K562 (cell line): ENCODE measurements around the gene MRPL55. TPM values are rescaled to one million over a fixed set of nuclear protein-coding genes. Genes with fewer than 3 reads are reported as not detected.

Experiments used
- ATAC-seq: fragments of 200-7000 bp; cut with Tn5 transposase; 3 replicates; pipeline ENCODE4 v1.9.1; 2020; ENCODE audit warnings: moderate library complexity
- BruUV-seq: library from RNA; stranded (reverse); fragments of 400-500 nt; replicated peaks from 2 replicates; lab custom pipeline; 2021; lab: Mats Ljungman, UMichigan
- CTCF ChIA-PET: fragments of 300-600 bp; formaldehyde crosslinking; extraction: SDS; loops from one replicate; lab custom pipeline; 2021; ENCODE audit warnings: low intra/inter-chr PET ratio; lab: Yijun Ruan, JAX
- POLR2A ChIA-PET: fragments of 300-600, 350-650 bp; sonication (Branson Sonifier 250); formaldehyde crosslinking; extraction: SDS; loops from one replicate; lab custom pipeline; 2021; ENCODE audit warnings: antibody characterized with exemption, inconsistent platforms; lab: Yijun Ruan, JAX
- DNase-seq, 4 experiments: peaks; one replicate each; pipeline versions ENCODE4 v3.0.0 to v3.0.0-alpha.2; 2011 to 2018; ENCODE audit warnings: low spot score in 3 of 4, mixed read lengths in 3 of 4; ENCODE audit errors: extremely low read depth in 1 of 4
- FAIRE-seq: peaks from 2 replicates; lab custom pipeline; 2011; peaks lifted over from hg19 to GRCh38; lab: Jason Lieb, UNC
- H2AFZ ChIP-seq: 2 replicates; pipeline ENCODE4 v1.6.0; 2011; ENCODE audit warnings: low read depth, low read length, control low read depth, inconsistent platforms
- H3K27ac ChIP-seq: fragments of 200-600 bp; 3 replicates; pipeline ENCODE4 v1.8.0; 2011; ENCODE audit warnings: low read depth, mild to moderate bottlenecking, control low read depth, inconsistent platforms, low read length, moderate library complexity, mixed read lengths; ENCODE audit errors: extremely low read depth
- H3K27me3 ChIP-seq, 2 experiments: fragments of 300-600 bp in 1 of 2; 2 replicates in 1 of 2; 3 replicates in 1 of 2; pipeline versions ENCODE4 v1.6.0 to v1.8.0; 2011; ENCODE audit warnings: inconsistent platforms in 2 of 2, low read length in 2 of 2, mild to moderate bottlenecking in 1 of 2, mixed read lengths in 1 of 2, moderate library complexity in 1 of 2; ENCODE audit not compliant: control insufficient read depth in 2 of 2, insufficient read depth in 2 of 2
- H3K36me3 ChIP-seq: fragments of 300-600 bp; 3 replicates; pipeline ENCODE4 v1.8.0; 2011; ENCODE audit warnings: mild to moderate bottlenecking, low read length, inconsistent platforms; ENCODE audit not compliant: control insufficient read depth, insufficient read depth
- H3K4me1 ChIP-seq, 2 experiments: fragments of 200-600 bp in 1 of 2; replicated peaks in 1 of 2; 2 replicates in 1 of 2; 3 replicates in 1 of 2; pipeline versions ENCODE4 v1.5.1 to v1.8.0; 2011; ENCODE audit warnings: inconsistent platforms in 2 of 2, low read length in 2 of 2, mild to moderate bottlenecking in 1 of 2, mixed read lengths in 1 of 2, moderate library complexity in 1 of 2; ENCODE audit not compliant: control insufficient read depth in 2 of 2, insufficient read depth in 2 of 2
- H3K4me2 ChIP-seq: 2 replicates; pipeline ENCODE4 v1.6.1; 2011; ENCODE audit warnings: low read length, control low read depth, inconsistent platforms, mixed read lengths; ENCODE audit not compliant: insufficient read depth
- H3K4me3 ChIP-seq: fragments of 200-600 bp; sonication (generic), shearing (Covaris generic); 2 replicates; pipeline ENCODE4 v1.5.1; 2016; ENCODE audit warnings: control low read depth, inconsistent platforms
- H3K79me2 ChIP-seq: fragments of 200-600 bp; 3 replicates; pipeline ENCODE4 v1.8.0; 2011; ENCODE audit warnings: low read length, inconsistent platforms; ENCODE audit not compliant: control insufficient read depth, insufficient read depth
- H3K9ac ChIP-seq, 2 experiments: 2 replicates each; pipeline versions ENCODE4 v1.6.0 to v1.6.1; 2011; ENCODE audit warnings: low read depth in 2 of 2, low read length in 2 of 2, control low read depth in 1 of 2, inconsistent platforms in 1 of 2, mild to moderate bottlenecking in 1 of 2, mixed read lengths in 1 of 2; ENCODE audit not compliant: insufficient read depth in 1 of 2
- H3K9me1 ChIP-seq: one replicate; pipeline ENCODE4 v1.6.0; 2011; ENCODE audit warnings: inconsistent platforms, mild to moderate bottlenecking, low read length, moderate library complexity; ENCODE audit not compliant: control insufficient read depth, insufficient read depth
- H3K9me3 ChIP-seq: replicated peaks from 2 replicates; pipeline ENCODE4 v1.5.1; 2011; ENCODE audit warnings: low read depth, low read length, inconsistent platforms; ENCODE audit not compliant: control insufficient read depth, insufficient read depth
- H4K20me1 ChIP-seq: replicated peaks from 2 replicates; pipeline ENCODE4 v1.6.1; 2011; ENCODE audit warnings: low read length, inconsistent platforms, mixed read lengths; ENCODE audit not compliant: control insufficient read depth, insufficient read depth
- ARNT ChIP-seq, 2 experiments: fragments of 450-650 bp; IDR thresholded peaks; 2 replicates each; pipeline ENCODE4 v1.6.1; 2016; ENCODE audit warnings: mild to moderate bottlenecking in 1 of 2
- BCOR ChIP-seq: fragments of 450-650 bp; IDR thresholded peaks from 2 replicates; pipeline ENCODE4 v1.6.1; 2016
- BRD4 ChIP-seq: fragments of 200-600 bp; sonication (generic); IDR thresholded peaks from 2 replicates; pipeline ENCODE4 v1.6.1; 2017; ENCODE audit warnings: inconsistent platforms
- ETV6 ChIP-seq, 3 experiments: fragments of 150-350 bp in 1 of 3; sonication (generic) in 1 of 3; formaldehyde crosslinking in 1 of 3; IDR thresholded peaks; 2 replicates each; pipeline versions ENCODE4 v1.6.1 to v1.8.0; 2014 to 2022; ENCODE audit warnings: borderline replicate concordance in 2 of 3, low read depth in 2 of 3, antibody characterized with exemption in 1 of 3, low read length in 1 of 3, mild to moderate bottlenecking in 1 of 3, missing genetic modification reagents in 1 of 3
- HNRNPLL ChIP-seq: fragments of 200-400 bp; formaldehyde crosslinking; IDR thresholded peaks from 2 replicates; pipeline ENCODE4 v1.6.1; 2017; ENCODE audit warnings: low read length, low read depth, mild to moderate bottlenecking; ENCODE audit not compliant: poor library complexity, severe bottlenecking
- MCM2 ChIP-seq: fragments of 450-650 bp; IDR thresholded peaks from 2 replicates; pipeline ENCODE4 v1.6.1; 2017; ENCODE audit warnings: low read depth, mild to moderate bottlenecking
- NBN ChIP-seq: fragments of 450-650 bp; IDR thresholded peaks from 2 replicates; pipeline ENCODE4 v1.6.1; 2016; ENCODE audit warnings: low read depth, mild to moderate bottlenecking
- NFE2 ChIP-seq: IDR thresholded peaks from 2 replicates; pipeline ENCODE4 v1.6.1; 2014; ENCODE audit warnings: antibody characterized with exemption, low read depth
- PHB ChIP-seq: fragments of 250-450 bp; sonication (Bioruptor Pico); IDR thresholded peaks from 2 replicates; pipeline ENCODE4 v1.5.0; 2021
- PTTG1 ChIP-seq: fragments of 450-650 bp; IDR thresholded peaks from 2 replicates; pipeline ENCODE4 v1.6.1; 2016; ENCODE audit warnings: low read depth, mild to moderate bottlenecking, missing genetic modification characterization, missing compliant biosample characterization
- SMAD1 ChIP-seq: fragments of 150-350 bp; IDR thresholded peaks from 2 replicates; pipeline ENCODE4 v1.6.1; 2014; ENCODE audit warnings: low read length, low read depth; ENCODE audit not compliant: partially characterized antibody
- TARDBP ChIP-seq: fragments of 450-650 bp; IDR thresholded peaks from 2 replicates; pipeline ENCODE4 v1.6.1; 2016
- ZFP1 ChIP-seq: fragments of 450-650 bp; formaldehyde crosslinking; IDR thresholded peaks from 2 replicates; pipeline ENCODE4 v1.4.0; 2020; ENCODE audit warnings: mild to moderate bottlenecking, mixed read lengths
- ZNF143 ChIP-seq: sonication (generic); formaldehyde crosslinking; IDR thresholded peaks from 2 replicates; pipeline ENCODE4 v1.9.0; 2022; ENCODE audit warnings: mild to moderate bottlenecking, missing genetic modification reagents
- ZNF217 ChIP-seq: sonication (generic); formaldehyde crosslinking; IDR thresholded peaks from 2 replicates; pipeline ENCODE4 v1.8.0; 2022; ENCODE audit warnings: mild to moderate bottlenecking, missing genetic modification reagents
- ZNF347 ChIP-seq: fragments of 450-650 bp; formaldehyde crosslinking; IDR thresholded peaks from 2 replicates; pipeline ENCODE4 v1.4.0; 2020; ENCODE audit warnings: low read depth, mild to moderate bottlenecking, moderate library complexity
- WGBS: fragments of 100-300 bp; shearing (Covaris generic); methylation state at CpG from one replicate; pipeline ENCODE4 v1.1.6; 2016; ENCODE audit warnings: low coverage, mixed read lengths; ENCODE audit not compliant: insufficient coverage; ENCODE audit errors: missing lambda C conversion rate; 5-methylcytosine and 5-hydroxymethylcytosine counted together
- in situ Hi-C: fragments of 300-500 bp; cut with MboI; formaldehyde crosslinking; loops from 4 replicates; pipeline ENCODE4 v1.15.0; 2018; ENCODE audit warnings: inconsistent platforms, mixed read lengths
- intact Hi-C: fragments of 100-400 bp; cut with micrococcal nuclease; formaldehyde crosslinking; loops from 2 replicates; pipeline ENCODE4 v1.14.2; 2022
- polyA plus RNA-seq, 8 experiments: library from polyadenylated mRNA; depleted of rRNA in 4 of 8; stranded (reverse) in 5 of 8; unstranded in 3 of 8; fragments of >200 nt; fragmentation: Nextera tagmentation in 2 of 8; fragmentation: Illumina TruSeq in 1 of 8; extraction: Ambion mirVana in 2 of 8; extraction: Trizol in 1 of 8; gene quantifications; 2 replicates each; pipeline versions ENCODE4 v1.2.1 to v1.2.3, GENCODE V29; 2011 to 2014; ENCODE audit warnings: inconsistent platforms in 1 of 8, missing spikeins in 1 of 8
- total RNA-seq, 7 experiments: library from RNA; depleted of rRNA in 6 of 7; stranded (reverse); fragments of >200 nt in 6 of 7; fragmentation: Illumina TruSeq in 2 of 7; extraction: Trizol in 2 of 7; gene quantifications; 2 replicates each; pipeline versions ENCODE4 v1.2.1 to v1.2.3, GENCODE V29; 2011 to 2021; ENCODE audit warnings: low replicate concordance in 1 of 7
- TF ChIP-seq, protein P1 (sequence below): sonication (generic); formaldehyde crosslinking; IDR thresholded peaks from 2 replicates; pipeline ENCODE4 v1.8.1; 2023; ENCODE audit warnings: mild to moderate bottlenecking, missing genetic modification reagents
- TF ChIP-seq, protein P2 (sequence below): sonication (generic); formaldehyde crosslinking; IDR thresholded peaks from 2 replicates; pipeline ENCODE4 v1.8.1; 2022; ENCODE audit warnings: missing genetic modification reagents

Gene MRPL55
- total and polyA plus RNA-seq, 9 of the 15 experiments (the other 6 are each of a cell fraction or from before 2014, with no cell fraction given) = 34.9 to 228 (median 81.0) TPM

DNA sequence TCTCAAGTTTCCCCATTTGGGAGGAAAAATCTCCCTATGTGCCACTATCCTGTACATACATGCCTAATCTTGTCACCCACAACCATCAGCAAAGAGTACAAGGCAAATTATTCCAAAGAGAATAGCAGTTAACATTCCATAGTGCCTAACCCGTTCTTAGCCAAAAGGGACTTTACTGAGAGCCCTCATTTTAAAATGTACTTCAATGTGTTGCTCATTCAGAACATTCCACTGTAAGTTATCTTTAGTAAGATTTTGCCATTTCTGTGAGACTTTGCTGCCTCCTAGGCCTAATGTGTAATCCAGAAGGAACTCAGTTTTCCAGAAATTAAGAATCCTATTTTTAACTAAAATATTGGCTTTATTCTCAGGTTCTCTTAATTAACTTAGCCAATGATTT is 11.3 kb upstream of the MRPL55 start:
- Histone ChIP-seq H3K9ac (no peak overlapping the region), H3K27me3 (no peaks in the 10 kb centered on the region), H4K20me1 (no peaks in the 10 kb centered on the region), H3K4me2 (no peak overlapping the region), H2AFZ (no peak overlapping the region), H3K9me1 (no peaks in the 10 kb centered on the region), H3K36me3 (no peaks in the 10 kb centered on the region), H3K79me2 (no peaks in the 10 kb centered on the region), H3K4me1 (peaks cover 0 to 3% of the 10 kb centered on the region in 2 experiments; a peak in 2 of 5 replicates), H3K9me3 (no peaks in the 10 kb centered on the region), H3K4me3 (no peak overlapping the region), H3K27ac (no peak overlapping the region)
- DNase-seq (no peak), ATAC-seq (no peak), FAIRE-seq (no peak)
- intact Hi-C loops = no loop called here
- POLR2A ChIA-PET = interaction anchor here (0.7 kb wide), 1 partner anchor 13 kb away, joined by 3 read pairs; no protein-coding TSS in a partner anchor
- in situ Hi-C loops = no loop called here
- CTCF ChIA-PET = no interaction called here
- no TSS peak for BruUV-seq
- TF ChIP-seq BRD4 = no peak
- TF ChIP-seq PTTG1 (tag) = no peak
- TF ChIP-seq ZNF217 (CRISPR knock-in tag) = no peak
- TF ChIP-seq, protein P1, sequence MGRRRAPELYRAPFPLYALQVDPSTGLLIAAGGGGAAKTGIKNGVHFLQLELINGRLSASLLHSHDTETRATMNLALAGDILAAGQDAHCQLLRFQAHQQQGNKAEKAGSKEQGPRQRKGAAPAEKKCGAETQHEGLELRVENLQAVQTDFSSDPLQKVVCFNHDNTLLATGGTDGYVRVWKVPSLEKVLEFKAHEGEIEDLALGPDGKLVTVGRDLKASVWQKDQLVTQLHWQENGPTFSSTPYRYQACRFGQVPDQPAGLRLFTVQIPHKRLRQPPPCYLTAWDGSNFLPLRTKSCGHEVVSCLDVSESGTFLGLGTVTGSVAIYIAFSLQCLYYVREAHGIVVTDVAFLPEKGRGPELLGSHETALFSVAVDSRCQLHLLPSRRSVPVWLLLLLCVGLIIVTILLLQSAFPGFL = no peak
- TF ChIP-seq BCOR = no peak
- TF ChIP-seq HNRNPLL = no peak
- no peak for TF ChIP-seq PHB (CRISPR knock-in tag)
- TF ChIP-seq, protein P2, sequence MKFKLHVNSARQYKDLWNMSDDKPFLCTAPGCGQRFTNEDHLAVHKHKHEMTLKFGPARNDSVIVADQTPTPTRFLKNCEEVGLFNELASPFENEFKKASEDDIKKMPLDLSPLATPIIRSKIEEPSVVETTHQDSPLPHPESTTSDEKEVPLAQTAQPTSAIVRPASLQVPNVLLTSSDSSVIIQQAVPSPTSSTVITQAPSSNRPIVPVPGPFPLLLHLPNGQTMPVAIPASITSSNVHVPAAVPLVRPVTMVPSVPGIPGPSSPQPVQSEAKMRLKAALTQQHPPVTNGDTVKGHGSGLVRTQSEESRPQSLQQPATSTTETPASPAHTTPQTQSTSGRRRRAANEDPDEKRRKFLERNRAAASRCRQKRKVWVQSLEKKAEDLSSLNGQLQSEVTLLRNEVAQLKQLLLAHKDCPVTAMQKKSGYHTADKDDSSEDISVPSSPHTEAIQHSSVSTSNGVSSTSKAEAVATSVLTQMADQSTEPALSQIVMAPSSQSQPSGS = no peak
- no peak for TF ChIP-seq ZNF143
- TF ChIP-seq ZFP1 (CRISPR knock-in tag) = no peak
- TF ChIP-seq NFE2 = no peak
- no peak for TF ChIP-seq ETV6 (IDR thresholded peaks at IDR 0.05; ENCODE audit: borderline replicate concordance in 1 of 2, low read depth in 2 of 2, low read length in 1 of 2)
- TF ChIP-seq ETV6 (CRISPR knock-in tag; IDR thresholded peaks at IDR 0.05; ENCODE audit: borderline replicate concordance) = no peak
- no peak for TF ChIP-seq ARNT (IDR thresholded peaks at IDR 0.05)
- no peak for TF ChIP-seq NBN
- no peak for TF ChIP-seq TARDBP
- TF ChIP-seq ZNF347 (CRISPR knock-in tag) = no peak
- no peak for TF ChIP-seq MCM2
- TF ChIP-seq SMAD1 = no peak
- 41% methylated on average over 1 of the region's 1 CpG for WGBS
